Measurements from ENCODE around the gene SLCO2B1. TPM values are rescaled to one million over a fixed set of nuclear protein-coding genes. Genes with fewer than 3 reads are reported as not detected.

Gene SLCO2B1
- total RNA-seq, 1 donor from 2014 or later, result 19.2 TPM

- Mint-ChIP-seq H3K9me3 (ENCODE audit: low read depth) (peaks cover 4% of the 10 kb centered on the region), H3K27me3 (ENCODE audit: low read depth) (peaks cover 19% of the 10 kb centered on the region), H3K36me3 (ENCODE audit: low read depth) (peaks cover 2% of the 10 kb centered on the region), H3K4me3 (ENCODE audit: unreplicated experiment) (no peak overlapping the region), H3K4me1 (ENCODE audit: low read depth) (no peaks in the 10 kb centered on the region), H3K27ac (ENCODE audit: unreplicated experiment) (no peak overlapping the region)
- DNase-seq (ENCODE audit: low spot score), result no peak
- TF ChIP-seq CTCF (IDR thresholded peaks at IDR 0.05), result no peak
Observed at GRCh38 chr11:75126564-75126963, 24.3 kb upstream of the SLCO2B1 start.

- TF ChIP-seq CTCF (IDR thresholded peaks at IDR 0.05), result no peak
- peaks cover 24% of the 10 kb centered on the region for H3K27me3 Mint-ChIP-seq (ENCODE audit: low read depth)
- peaks cover 4% of the 10 kb centered on the region for H3K9me3 Mint-ChIP-seq (ENCODE audit: low read depth)
- H3K27ac Mint-ChIP-seq (ENCODE audit: unreplicated experiment), result no peak overlapping the region
- no peaks in the 10 kb centered on the region for H3K4me1 Mint-ChIP-seq (ENCODE audit: low read depth)
- DNase-seq (ENCODE audit: low spot score), result no peak
- H3K36me3 Mint-ChIP-seq (ENCODE audit: low read depth), result peaks cover 2% of the 10 kb centered on the region
- H3K4me3 Mint-ChIP-seq (ENCODE audit: unreplicated experiment), result no peak overlapping the region
Observed at GRCh38 chr11:75132080-75132479, 18.8 kb upstream of the SLCO2B1 start.

- peaks cover 32% of the 10 kb centered on the region for H3K27me3 Mint-ChIP-seq (ENCODE audit: low read depth)
- H3K36me3 Mint-ChIP-seq (ENCODE audit: low read depth), result peaks cover 4% of the 10 kb centered on the region
- H3K27ac Mint-ChIP-seq (ENCODE audit: unreplicated experiment), result no peak overlapping the region
- DNase-seq (ENCODE audit: low spot score), result no peak
- no peak for TF ChIP-seq CTCF (IDR thresholded peaks at IDR 0.05)
- no peaks in the 10 kb centered on the region for H3K4me1 Mint-ChIP-seq (ENCODE audit: low read depth)
- H3K9me3 Mint-ChIP-seq (ENCODE audit: low read depth), result no peaks in the 10 kb centered on the region
- no peak overlapping the region for H3K4me3 Mint-ChIP-seq (ENCODE audit: unreplicated experiment)
Observed at GRCh38 chr11:75133976-75134375, 16.9 kb upstream of the SLCO2B1 start.

- H3K27me3 Mint-ChIP-seq (ENCODE audit: low read depth), result peaks cover 32% of the 10 kb centered on the region
- no peak overlapping the region for H3K27ac Mint-ChIP-seq (ENCODE audit: unreplicated experiment)
- DNase-seq (ENCODE audit: low spot score), result no peak
- TF ChIP-seq CTCF (IDR thresholded peaks at IDR 0.05), result no peak
- peaks cover 4% of the 10 kb centered on the region for H3K36me3 Mint-ChIP-seq (ENCODE audit: low read depth)
- H3K4me1 Mint-ChIP-seq (ENCODE audit: low read depth), result no peaks in the 10 kb centered on the region
- H3K4me3 Mint-ChIP-seq (ENCODE audit: unreplicated experiment), result no peak overlapping the region
- no peaks in the 10 kb centered on the region for H3K9me3 Mint-ChIP-seq (ENCODE audit: low read depth)
Observed at GRCh38 chr11:75135021-75135650, 15.8 kb upstream of the SLCO2B1 start.

- Mint-ChIP-seq H3K36me3 (ENCODE audit: low read depth) (peaks cover 4% of the 10 kb centered on the region), H3K4me3 (ENCODE audit: unreplicated experiment) (no peak overlapping the region), H3K4me1 (ENCODE audit: low read depth) (no peaks in the 10 kb centered on the region), H3K27ac (ENCODE audit: unreplicated experiment) (no peak overlapping the region), H3K27me3 (ENCODE audit: low read depth) (peaks cover 33% of the 10 kb centered on the region), H3K9me3 (ENCODE audit: low read depth) (no peaks in the 10 kb centered on the region)
- TF ChIP-seq CTCF (IDR thresholded peaks at IDR 0.05), result no peak
- no peak for DNase-seq (ENCODE audit: low spot score)
Observed at GRCh38 chr11:75135651-75136050, 15.3 kb upstream of the SLCO2B1 start.

Measured in chondrocyte (in vitro differentiated cells).